Esophagus squamous epithelium (tissue), 4 donors: Measurements from ENCODE around the gene FAM83D.

Experiments used
- CTCF ChIP-seq, 6 experiments: fragments of 450-650 bp in 4 of 6; fragments of 200-600 bp in 2 of 6; sonication (generic) in 2 of 6; IDR thresholded peaks; one replicate each; pipeline ENCODE4 v1.5.1; 2016 to 2019; ENCODE audit warnings: antibody characterized with exemption in 6 of 6, mild to moderate bottlenecking in 4 of 6, moderate library complexity in 4 of 6
- POLR2A ChIP-seq, 4 donors: fragments of 450-650 bp; IDR thresholded peaks; one replicate each; pipeline ENCODE4 v1.6.1; 2017; ENCODE audit warnings: antibody characterized with exemption in 4 of 4, mild to moderate bottlenecking in 4 of 4, moderate library complexity in 3 of 4

- no peak for TF ChIP-seq CTCF (IDR thresholded peaks at IDR 0.05)
- TF ChIP-seq POLR2A (IDR thresholded peaks at IDR 0.05) = no peak
Observed at GRCh38 chr20:38905375-38905774, 20.8 kb upstream of the FAM83D start.
